NCI-H1694 treated with DMSO at 0.1 percent for 48 hours (cell line): ENCODE results near the gene SERINC5.
"Not testable (repeated sequence)": the region's sequence is repeated elsewhere in the genome, so short reads cannot be mapped to it uniquely, and the experiment has no call there.

Experiments
- DNase-seq: peaks from one replicate; lab custom pipeline; 2025; lab: John Stamatoyannopoulos, UW

SERINC5 gene

DNA sequence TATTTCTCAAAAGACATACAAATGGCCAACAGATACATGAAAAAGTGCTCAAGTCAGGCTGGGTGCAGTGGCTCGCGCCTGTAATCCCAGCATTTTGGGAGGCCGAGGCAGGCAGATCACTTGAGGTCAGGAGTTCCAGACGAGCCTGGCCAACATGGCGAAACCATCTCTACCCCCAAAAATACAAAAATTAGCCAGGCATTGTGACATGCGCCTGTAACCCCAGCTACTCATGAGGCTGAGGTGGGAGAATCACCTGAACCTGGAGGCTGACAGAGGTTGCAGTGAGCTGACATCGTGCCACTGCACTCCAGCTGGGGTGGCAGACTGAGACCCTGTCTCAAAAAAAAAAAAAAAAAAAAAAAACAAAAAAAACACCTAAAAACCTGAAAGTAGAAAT is 119.0 kb downstream of the SERINC5 start:
- not testable (repeated sequence) for DNase-seq

GRCh38 chr5:80134876-80135275 is 121.0 kb downstream of the SERINC5 start:
- DNase-seq = no peak

GRCh38 chr5:80129146-80129545 is 126.7 kb downstream of the SERINC5 start:
- DNase-seq = no peak

GRCh38 chr5:80128141-80128540 is 127.7 kb downstream of the SERINC5 start:
- no peak for DNase-seq

GRCh38 chr5:80127116-80127552 is 128.7 kb downstream of the SERINC5 start:
- DNase-seq = no peak

DNA sequence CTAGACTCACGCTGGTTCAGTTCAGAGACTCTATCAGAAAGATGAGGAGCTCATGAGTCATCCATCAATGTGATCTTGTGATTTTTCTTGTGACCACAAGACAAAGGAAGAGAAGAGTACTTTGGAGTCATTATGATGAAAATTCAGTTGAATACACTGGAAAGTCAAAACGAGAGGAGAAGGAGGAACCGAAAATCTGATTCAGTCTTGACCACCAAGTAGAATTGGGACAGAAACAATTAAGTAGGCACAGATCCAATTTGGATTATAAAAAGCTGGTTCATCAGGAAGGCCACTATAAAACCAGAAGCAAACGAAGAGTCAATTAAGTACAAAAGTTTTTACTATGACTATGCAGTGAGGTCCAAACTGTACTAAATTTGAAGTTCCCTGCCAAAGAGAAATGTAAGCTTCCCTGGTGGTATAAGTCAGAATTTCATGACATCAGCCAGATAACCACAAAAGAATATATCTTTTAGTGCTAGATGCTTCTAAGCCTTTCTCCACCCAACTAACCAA is 129.8 kb downstream of the SERINC5 start:
- DNase-seq = no peak

DNA sequence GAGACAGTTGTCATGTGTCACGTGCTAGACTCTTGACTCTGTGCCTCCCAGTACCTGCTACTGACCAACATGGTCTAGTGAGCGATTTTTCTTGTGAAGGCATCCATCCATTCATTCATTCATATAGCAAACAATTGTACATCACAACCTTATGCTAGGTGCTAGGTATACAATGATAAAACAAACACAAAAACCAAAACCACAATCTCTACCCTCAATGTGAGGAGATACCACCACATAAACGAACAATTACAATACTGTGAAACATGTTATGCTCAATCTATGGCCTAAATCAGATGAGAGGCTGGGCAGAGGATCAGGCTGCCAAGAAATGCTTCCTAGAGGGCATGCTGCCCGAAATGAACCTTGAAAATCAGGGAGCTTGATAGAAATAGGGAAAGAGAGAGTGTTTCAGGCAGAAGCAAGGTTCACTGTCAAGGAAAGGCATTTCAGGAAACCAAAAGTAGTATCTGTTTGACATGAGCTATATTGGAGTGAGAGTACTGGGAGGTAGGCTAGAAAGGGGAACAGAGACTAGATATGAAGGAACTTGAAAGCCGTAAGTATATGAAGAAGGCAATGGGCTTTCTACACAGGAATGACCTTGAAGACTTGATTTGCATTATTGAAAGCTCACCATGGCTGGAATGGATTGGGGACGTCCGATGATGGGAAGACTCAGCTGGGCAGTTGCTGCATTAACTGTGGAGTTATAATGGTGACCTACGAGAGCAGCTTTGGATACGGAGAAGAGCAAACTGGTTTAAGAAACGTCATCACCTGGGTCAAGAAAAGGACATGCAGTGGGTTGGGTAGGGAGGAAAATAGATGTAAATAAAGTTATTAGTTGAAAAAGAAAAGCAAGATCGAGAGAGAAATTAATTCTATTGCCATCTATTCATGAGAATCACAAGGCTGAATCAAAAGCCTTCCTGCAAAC is 130.6 kb downstream of the SERINC5 start:
- DNase-seq = no peak

DNA sequence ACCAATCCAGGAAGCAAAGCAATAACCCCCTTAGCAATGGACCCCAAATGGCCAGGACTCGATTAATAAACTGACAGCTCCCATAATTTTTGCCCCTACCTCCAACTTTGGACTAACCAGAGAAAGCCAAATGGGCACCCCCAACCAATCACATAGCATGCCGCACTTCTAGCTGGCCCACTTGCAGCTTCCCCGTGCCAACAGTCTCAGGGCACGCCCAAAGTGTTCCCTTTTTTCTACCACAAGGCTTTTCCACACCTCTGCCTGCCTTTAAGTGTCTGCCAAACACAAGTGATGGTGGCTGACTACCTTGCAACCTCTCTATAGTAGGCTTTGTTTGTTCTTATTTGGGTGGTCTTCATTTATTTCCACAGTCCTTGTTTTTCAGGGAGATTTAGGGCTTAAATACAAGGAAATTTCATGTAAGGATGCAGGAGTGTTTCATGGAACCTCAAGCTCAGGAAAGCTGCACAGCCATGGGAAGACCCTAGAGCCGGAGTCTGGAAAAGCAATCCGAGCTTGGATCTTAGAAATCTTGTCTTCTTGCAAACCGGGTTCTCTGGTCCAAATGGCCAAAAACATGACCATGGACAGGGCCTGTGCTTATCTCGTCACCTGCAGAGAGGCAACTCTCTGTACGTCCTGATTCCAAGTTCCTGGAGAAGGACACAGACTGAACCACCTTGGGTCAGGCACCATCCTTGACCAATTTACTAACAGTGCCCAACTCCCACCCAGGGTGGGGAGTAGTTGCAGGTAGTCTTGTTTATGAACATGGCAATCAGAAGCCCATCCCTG is 131.5 kb downstream of the SERINC5 start:
- no peak for DNase-seq

DNA sequence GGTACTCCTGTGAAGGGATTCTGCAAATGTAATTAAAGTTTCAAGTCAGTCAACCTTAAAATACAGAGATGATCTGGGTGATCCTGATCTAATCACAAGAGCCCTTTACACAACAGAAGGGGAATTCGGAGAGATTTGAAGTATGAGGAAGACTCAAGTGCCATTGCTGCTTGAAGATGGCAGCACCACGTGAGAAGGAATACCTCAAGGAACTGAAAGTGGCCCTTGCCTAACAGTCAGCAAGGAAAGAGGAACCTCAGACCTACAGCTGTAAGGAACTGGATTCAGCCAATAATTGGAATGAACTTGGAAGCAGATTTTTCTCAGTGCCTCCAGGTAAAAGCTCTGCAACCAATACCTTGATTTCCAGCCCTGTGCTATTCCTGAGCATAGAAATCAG is 133.3 kb downstream of the SERINC5 start:
- DNase-seq = no peak

DNA sequence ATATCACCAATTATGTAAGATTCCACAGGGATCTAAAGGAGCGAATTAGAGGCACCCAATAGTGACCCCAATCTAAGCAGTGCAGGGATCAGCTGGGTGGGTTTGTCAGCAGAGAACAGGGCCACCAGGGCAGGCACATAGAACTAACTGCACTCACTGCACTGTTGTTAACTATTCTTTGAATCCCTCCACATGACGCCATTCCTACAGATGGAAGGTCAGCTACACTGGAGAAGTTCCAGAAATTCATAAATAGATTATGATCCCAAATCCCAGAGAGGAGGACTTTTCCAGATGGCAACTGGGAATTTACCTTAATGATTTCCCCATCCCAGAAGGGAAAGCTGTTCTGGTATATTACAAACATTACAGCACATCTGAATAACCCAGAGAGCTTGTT is 136.5 kb downstream of the SERINC5 start:
- peak; percentile 32 for DNase-seq

- DNase-seq = no peak
Observed at GRCh38 chr5:80117446-80117845, 138.4 kb downstream of the SERINC5 start.

GRCh38 chr5:80116465-80116864 is 139.4 kb downstream of the SERINC5 start:
- peak; percentile 39 for DNase-seq

DNA sequence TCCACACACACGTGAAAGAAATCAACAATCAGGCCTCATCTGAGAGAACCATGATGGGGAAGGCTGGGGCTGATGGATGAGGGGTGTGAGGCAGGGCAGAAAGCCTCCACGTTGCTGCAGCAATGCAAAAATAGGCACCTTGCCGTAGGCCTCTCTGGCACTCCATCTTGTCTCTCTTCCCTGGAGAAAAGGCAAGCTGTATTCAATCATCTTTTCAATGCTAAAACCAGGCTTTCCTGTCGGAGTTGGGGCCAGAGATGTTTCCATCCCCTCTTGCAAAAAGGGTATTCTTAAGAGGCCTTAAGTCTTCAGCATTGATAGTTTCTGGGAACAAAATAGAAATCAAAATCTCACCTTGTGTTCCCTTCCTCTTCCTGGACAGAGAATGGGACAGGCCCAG is 139.8 kb downstream of the SERINC5 start:
- DNase-seq = no peak

DNA sequence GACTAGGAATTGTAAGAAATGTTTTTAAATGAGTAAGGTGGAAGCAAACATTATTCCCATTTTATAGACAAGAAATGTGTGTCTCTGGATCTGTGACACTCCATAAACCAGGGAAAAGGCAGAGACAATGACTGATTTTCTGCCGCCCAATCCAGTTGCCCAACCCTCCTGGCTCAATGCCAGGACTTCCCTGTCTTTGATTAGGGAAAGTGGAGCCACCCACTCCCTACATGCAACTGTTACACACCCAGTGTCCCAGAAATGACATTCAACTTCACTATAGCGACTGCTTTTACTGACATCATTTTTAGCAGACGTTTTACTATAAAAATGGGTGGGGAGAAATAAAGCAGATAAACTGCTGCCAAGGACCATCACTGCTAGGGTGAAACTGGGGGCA is 141.0 kb downstream of the SERINC5 start:
- no peak for DNase-seq

DNA sequence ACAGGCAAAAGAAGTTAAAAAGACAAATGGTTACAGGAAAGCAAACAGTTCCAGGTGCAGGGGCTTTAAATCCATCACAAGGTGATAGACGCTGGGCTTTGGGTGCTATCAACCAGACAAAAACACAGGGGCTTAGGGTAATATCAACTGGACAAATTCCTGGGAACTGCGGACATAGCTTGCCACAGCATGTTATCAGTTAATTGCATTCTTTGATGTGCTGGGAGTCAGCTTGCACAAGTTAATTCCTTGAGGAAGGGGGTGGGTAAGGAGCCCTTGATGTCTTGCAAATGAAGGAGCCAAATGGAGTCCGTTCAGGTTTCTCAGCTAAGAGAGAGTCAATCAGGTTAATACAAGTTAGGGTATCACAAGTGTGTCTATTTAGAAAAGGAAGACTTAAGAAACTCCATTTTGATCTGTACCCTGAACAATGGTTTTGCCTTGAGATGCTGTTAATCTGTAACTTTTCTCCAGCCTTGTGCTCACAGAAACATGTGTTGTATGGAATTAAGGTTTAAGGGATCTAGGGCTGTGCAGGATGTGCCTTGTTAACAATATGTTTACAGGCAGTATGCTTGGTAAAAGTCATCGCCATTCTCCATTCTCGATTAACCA is 144.4 kb downstream of the SERINC5 start:
- not testable (repeated sequence) for DNase-seq

DNA sequence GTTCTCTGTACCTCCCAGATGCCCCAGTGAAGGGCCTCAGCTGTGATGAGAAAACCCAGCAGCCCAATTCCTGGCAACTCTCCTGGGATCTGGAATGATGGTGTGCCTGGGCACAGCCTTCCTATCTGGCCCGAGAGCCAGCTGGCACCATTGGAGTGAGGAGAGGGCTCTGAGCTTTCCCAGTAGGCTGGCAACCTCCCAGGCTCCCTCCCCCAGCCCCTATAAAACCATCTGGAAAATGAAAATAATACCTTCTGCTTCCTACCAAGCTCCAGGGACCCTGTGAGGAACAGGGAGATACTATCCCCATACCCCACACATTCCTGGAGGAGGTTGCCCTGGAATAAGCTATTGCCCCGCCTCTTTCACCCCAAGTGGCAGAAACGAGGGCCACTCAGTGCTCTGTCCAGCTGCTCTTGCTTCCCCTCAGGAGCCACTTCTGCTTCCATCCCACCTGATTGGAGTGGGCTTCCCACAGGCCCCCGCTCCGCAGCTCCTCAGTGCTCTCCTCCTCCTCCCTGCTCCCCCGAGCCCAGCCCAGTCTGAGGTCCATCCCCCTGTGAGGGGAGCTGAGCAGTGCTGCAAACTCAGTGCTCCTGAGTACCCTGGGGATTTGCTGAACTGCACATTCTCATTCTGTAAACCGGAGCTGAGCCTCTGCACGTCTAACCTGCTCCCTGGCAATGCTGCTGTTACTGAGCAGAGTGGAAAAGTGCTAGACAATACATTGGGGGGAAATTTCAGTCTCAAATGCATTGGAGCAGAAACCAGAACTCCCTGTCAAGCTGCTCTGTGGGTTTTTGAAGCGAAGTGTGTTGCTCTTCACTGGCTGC is 146.0 kb downstream of the SERINC5 start:
- peak; percentile 96 for DNase-seq

GRCh38 chr5:80106916-80107315 is 148.9 kb downstream of the SERINC5 start:
- DNase-seq = no peak

DNA sequence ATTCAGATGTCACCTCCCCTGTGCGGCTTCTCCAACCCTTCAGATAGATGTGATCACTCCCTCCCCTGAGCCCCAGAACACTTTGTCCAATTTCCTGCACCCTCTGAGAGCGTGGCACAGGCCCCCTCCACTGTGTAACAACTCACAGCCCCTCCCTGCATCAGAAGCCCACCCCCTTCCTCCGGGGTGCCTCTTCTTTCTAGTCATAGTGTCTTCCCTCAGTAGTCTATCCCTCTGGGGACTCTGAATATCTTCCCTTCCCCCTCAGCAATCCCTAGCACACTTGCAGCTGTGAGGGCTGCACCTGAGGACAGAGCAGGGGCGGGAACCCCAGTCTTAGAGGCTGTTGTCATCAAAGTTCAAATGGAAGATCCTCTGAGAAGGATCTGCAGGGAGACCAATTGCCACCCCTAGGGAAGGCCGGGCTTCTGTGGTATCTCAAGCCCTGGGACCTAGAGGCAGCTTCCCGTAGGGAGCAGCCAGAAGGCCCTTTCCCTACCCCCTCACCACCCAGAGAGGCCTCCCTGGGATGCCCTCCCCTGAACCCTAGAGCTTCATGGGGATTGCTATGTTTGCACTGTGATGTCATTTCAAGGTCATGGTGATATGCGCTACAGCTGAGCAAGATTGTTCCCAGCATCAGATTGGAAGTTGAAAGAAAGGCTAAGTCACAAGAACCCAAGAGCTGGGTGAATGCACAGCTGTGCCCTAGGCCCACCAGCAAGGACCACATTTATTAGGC is 150.0 kb downstream of the SERINC5 start:
- no peak for DNase-seq

DNA sequence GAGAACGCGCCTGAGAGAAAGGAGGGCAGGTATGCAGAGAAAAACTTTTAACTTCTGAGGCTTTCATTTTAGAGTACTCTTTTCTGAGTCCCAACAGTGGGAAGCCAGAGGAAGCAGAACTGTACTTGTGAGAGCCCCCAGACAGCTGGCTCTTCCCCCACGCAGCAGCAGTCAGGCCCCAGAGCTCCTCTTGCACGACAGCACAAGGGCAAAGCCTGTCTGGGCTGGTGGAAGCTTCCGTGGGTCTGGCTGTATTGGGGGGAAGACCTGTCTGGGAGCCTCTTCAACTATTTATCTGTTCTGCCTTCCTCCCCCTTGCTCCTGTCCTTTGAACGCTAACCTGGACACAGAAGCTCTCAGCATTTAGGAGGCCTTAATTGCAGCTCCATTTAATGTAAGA is 152.5 kb downstream of the SERINC5 start:
- DNase-seq = no peak

GRCh38 chr5:80101993-80102392 is 153.9 kb downstream of the SERINC5 start:
- DNase-seq = no peak

DNA sequence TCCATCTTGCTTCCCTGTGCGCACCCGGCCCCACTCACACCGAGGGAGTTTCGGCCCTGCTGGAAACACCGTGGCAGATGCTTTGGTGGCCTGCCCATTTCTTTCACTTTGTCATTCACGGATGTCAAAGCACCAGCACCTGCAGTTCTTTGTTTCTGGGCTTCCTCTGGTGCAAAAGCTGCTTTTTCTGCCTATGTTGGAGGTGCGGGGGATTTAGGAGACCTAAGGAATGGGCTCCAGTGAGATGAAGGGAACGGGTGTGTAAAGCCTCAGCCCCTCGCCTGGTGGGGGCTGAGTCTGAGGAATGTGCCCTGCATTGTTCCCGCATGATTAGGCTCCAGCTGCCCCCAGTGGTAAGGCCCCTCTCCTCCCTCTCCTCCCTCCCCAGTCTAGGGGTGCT is 158.4 kb downstream of the SERINC5 start:
- DNase-seq = peak; percentile 38
